ENCODE results near the gene CYSTM1.

CYSTM1 gene

GRCh38 chr5:140238756-140239155 lies 63.8 kb downstream of the CYSTM1 start:
- ATAC-seq = no peak

- no peak for ATAC-seq
Observed at GRCh38 chr5:140239461-140239860, 64.5 kb downstream of the CYSTM1 start.

DNA sequence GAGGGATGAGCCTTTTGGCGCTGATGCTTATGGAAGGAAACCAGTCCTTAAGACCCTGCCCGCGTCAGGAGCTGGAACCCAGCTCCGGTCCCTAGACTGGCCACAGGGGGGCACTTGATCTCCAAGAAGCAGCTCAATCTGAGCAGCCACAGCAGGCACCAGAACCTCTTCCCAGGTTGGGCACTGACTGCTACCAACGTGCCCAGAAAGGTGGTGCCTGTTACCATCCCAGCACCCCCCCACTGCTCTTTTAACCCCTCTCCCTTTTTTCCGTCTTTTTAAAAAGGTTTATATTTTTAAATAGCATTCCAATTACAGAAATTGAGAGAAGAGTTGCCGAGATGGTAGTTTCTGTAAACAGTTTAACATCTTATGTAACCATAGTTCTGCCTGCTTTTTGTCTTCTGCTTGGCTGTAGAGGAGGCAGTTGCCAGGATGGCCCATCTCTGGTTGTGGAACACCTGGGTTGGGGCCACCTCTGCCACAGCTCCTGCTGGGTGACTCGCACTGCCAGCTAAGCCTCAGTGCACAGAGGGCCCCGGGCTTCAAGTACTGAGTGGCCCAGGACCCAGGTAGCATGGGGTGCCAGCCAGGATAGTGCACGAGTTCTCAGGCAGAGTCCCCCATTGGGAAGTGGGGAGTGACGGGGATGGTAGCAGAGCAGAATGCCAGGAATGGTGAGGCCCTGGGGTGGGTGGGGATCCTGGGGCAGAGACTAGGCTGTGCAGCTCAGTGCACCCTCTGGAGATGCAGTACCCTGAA lies 65.1 kb downstream of the CYSTM1 start:
- peak; percentile 60 to 70 for ATAC-seq

DNA sequence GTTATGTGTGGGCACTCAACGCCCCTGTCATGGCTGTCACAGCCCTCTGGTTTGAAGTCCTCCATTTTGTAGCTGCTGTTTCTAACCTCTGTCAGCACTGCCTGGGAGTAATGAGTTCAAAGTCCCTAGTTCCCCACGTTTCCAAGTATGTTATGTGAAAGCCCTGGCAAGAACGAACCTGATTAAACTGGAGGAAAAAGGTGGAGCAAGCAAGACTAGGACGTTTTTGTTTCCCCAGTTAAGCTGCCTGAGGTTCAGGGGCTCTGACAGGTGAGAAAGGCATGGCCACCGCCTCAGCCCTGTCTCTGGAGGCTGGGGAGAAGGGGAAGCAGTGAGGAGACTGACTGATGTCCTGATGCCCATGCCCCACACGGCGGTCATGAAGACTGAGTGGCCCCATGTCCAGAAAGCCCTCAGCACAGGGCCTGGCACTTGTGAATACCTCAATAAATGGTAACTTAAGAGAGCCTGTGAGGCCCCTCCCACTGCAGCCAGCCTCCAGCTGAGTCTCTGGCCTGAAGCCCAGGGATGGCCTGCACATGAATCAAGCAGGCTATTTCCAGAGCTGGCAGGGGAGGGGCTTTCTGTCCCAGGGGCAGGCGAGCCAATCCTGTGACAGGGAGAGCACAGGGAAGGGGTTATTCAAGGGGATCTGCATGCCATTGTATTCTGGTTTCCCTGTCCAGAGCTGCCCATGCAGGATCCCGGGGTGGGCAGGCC lies 66.2 kb downstream of the CYSTM1 start:
- ATAC-seq = no peak

DNA sequence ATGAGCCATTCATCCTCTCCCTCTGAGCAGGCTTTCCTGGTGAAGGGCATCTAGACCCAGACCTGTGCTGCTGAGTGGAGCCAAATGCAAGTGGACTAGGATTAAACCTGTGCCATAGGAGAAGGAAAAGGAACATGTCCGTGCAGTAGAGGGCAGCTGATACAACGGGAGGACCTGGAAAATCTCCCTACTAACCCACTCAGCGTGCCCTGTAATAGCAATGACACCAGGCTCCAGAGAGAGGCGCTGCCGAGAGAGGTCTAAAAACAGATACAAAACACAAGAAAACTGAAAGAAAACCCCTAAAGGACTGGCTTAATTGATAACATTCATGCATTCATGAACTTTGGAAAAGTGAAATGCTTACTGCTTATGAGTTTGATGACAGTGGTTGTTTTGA lies 67.1 kb downstream of the CYSTM1 start:
- ATAC-seq = no peak

DNA sequence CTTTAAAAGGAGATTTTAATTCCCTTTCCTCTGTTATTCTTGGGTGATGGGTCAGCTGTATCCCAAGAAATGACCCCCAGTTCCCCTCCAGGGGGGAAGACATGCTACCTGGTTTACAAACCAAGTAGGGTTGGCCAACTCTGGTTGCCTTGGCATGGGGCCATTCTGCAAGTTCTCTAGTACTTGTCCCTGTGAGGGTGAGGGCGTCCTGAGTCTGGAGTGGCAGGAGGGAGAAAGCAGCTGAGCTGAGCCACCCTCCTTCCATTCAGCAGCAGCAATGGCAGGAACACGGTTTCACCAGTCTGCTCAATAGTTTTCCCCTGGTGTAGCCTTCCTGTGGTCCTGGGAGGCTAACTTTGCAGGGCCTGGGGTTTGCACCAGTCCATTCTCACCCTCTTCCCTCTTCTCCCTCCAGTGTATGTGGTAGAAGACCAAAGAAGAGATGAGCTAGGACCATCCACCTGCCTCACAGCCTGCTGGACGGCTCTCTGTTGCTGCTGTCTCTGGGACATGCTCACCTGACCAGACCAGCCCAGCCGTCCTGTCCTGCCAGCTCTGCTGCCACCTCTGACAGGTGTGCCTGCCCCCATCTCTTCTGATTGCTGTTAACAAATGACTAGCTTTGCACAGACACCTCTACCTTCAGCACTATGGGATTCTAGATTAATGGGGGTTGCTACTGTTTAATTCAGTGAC lies 68.0 kb downstream of the CYSTM1 start:
- no peak for ATAC-seq

GRCh38 chr5:140243706-140244250 lies 68.8 kb downstream of the CYSTM1 start:
- no peak for ATAC-seq

GRCh38 chr5:140244525-140245025 lies 69.6 kb downstream of the CYSTM1 start:
- peak; percentile 59 to 75 for ATAC-seq

- no peak for ATAC-seq
Observed at GRCh38 chr5:140245341-140245740, 70.4 kb downstream of the CYSTM1 start.

DNA sequence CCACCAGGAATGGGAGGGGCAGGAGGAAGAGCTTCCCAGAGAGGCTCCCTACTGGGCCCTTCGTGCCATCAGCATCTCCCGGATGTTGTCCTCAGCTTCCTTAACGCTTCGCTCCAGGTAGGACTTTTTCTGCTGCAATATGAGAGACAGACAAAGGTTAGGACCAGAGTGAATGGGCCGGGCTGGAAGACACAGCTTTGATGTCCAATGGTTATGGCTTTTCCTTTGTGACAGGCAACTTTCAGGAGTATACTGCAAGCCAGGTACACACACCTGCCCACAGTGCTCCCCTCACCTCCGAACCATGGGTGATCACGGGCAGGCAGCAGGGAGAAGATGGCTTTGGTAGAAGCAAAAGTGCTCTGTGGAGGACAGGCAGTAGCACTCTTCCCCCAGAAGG lies 70.9 kb downstream of the CYSTM1 start:
- ATAC-seq = no peak

GRCh38 chr5:140246378-140247122 lies 71.6 kb downstream of the CYSTM1 start:
- ATAC-seq = no peak

DNA sequence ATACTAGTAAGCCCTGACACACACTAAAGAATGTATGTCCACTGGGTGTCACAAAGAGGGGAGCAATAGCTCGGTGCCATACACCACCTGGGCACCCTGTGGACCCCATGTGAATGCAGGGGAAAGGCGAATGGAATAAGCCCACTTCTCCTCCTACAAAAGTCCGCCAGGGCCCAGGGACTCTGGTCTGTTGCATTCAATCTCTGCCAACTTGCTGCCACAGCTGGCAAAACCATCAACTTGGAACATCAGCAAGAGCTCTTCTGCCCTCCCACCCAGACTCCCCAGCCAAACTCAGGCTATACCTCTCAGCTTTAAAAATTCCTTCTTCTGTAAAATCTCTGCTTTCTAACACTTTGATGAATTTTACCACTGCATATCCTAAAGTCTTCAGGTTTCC lies 73.4 kb downstream of the CYSTM1 start:
- ATAC-seq = no peak

DNA sequence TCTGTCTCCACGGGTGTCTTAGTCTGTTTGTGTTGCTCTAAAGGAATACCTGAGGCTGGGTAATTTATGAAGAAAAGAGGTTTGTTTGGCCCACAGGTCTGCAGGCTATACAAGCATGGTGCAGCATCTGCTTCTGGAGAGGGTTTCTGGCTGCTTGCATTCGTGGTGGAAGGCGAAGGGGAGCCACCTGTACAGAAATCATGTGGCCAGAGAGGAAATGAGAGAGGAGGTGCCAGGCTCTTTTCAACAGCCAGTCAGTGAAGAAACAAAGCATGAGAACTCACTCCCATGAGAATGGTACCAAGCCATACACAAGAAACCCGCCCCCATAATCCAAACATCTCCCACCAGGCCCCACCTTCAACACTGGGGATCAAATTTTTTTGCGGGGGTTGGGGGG lies 74.5 kb downstream of the CYSTM1 start:
- no peak for ATAC-seq

DNA sequence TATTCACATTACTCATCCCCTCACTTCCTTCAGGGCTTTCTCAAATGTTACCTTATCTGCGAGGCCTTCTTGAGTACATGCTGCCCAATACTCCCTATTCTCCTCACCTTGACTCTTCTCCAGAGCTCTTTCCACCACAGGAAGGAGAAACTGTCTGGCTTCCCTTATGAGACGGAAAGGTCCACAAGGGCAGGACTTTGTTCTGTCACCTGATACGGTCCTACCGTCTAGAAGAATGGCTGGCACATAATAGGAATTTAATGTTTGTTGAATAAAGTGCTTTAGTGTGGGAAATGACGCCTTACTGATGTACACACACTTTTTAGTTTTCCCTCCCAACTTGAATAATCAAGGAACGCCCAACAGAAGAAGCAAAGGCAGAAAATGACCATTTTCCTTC lies 75.4 kb downstream of the CYSTM1 start:
- no peak for ATAC-seq

GRCh38 chr5:140251527-140251973 lies 76.6 kb downstream of the CYSTM1 start:
- peak; percentile 87 to 89 for ATAC-seq

GRCh38 chr5:140252470-140253126 lies 77.6 kb downstream of the CYSTM1 start:
- no peak for ATAC-seq

DNA sequence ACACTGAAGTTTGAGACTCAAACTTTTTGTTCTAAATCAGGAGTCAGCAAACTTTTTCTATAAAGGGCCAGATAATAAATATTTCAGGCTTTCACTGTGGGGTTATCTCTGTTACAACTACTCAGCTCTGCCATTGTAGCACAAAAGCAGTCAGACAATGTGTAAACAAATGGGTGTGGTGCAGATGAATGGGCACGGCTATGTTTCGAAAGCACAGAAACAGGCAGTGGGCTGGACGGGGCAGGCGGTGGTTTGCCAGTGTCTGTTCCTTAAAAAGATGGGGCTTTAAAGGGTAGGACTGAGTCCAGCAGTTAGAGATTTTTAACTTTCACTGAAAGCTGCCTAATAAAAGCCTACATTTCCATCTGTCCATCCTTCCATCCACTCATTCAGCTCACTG lies 79.0 kb downstream of the CYSTM1 start:
- ATAC-seq = no peak

DNA sequence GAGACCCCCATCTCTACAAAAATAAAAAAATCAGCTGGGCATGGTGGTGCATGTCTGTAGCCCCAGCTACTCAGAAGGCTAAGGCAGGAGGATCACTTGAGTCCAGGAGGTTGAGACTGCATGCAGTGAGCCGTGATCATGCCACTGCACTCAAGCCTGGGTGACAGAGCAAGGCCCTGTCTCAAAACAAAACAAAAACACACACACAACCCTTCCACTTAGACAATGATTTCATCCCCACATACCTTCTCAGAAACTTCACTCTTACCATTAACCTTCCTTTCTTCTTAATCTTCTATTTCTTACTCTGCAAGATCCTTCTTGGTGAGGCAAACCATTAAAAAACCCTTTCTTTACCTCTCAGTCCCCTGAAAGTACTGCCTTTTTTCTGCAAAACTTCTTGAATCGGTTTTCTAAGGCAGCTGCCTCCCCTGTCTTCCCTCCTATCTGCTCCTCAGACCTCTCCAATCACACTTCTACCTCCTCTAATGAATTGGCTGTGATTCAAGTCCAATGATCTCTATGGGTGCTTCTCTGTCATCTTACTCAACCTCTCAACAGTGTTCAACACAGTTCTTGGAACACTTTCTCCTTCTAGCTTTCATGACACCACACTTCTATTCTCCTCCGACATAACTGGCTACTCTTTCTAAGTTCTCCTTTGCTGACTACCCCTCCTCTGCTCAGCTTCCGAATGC lies 80.6 kb downstream of the CYSTM1 start:
- no peak for ATAC-seq

GRCh38 chr5:140256726-140257125 lies 81.7 kb downstream of the CYSTM1 start:
- ATAC-seq = no peak

DNA sequence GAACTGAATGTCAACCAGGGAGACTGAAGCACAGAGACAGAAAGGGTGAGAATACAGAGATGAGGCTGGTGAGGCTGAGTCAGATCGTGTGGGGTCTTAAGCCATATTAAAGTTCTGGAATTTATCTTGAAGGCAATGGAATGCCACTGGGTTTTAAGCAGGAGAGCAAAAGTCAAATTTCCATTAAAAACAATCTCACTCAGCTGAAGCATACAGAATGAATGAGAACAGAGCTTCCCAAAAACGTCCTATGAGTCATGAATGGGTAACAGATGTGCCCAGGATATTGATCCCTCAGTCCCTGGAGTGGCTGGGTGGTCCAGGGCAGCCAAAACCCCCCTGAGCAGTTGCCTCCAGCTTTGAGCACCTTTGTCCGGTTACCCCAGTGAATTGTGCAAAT lies 83.0 kb downstream of the CYSTM1 start:
- no peak for ATAC-seq

GRCh38 chr5:140258873-140259272 lies 83.9 kb downstream of the CYSTM1 start:
- no peak for ATAC-seq
